PC-3 (cell line): ENCODE data around the gene ABCC8. TPM values are rescaled to one million over a fixed set of nuclear protein-coding genes. Genes with fewer than 3 reads are reported as not detected.

Experiments
- ATAC-seq: fragments of 200-7000 bp; cut with Tn5 transposase; 2 replicates; pipeline ENCODE4 v1.9.1; 2020; ENCODE audit warnings: mild to moderate bottlenecking, moderate library complexity
- Bru-seq: library from RNA; stranded (reverse); fragments of 400-500 nt; gene quantifications from one replicate; lab custom pipeline; 2021; lab: Mats Ljungman, UMichigan
- BruChase-seq, 2 experiments: library from RNA; stranded (reverse); fragments of 400-500 nt; gene quantifications; one replicate each; lab custom pipeline; 2021; lab: Mats Ljungman, UMichigan
- BruUV-seq: library from RNA; stranded (reverse); fragments of 400-500 nt; replicated peaks from 2 replicates; lab custom pipeline; 2021; lab: Mats Ljungman, UMichigan
- CTCF ChIA-PET: fragments of 300-600 bp; sonication (Branson Sonifier 250); formaldehyde crosslinking; loops from one replicate; lab custom pipeline; 2022; ENCODE audit warnings: antibody characterized with exemption; lab: Charles Lee
- POLR2A ChIA-PET: fragments of 300-600 bp; sonication (Branson Sonifier 250); formaldehyde crosslinking; loops from one replicate; lab custom pipeline; 2022; ENCODE audit warnings: antibody characterized with exemption; ENCODE audit not compliant: unreplicated experiment; lab: Charles Lee
- DNase-seq: peaks from one replicate; pipeline ENCODE4 v3.0.0-alpha.2; 2015
- H2AFZ ChIP-seq: fragments of 300-600 bp; sonication (generic); 2 replicates; pipeline ENCODE4 v1.6.0; 2016; ENCODE audit warnings: antibody characterized with exemption, low read length
- H3F3A ChIP-seq: fragments of 300-600 bp; sonication (generic); one replicate; pipeline ENCODE4 v1.6.0; 2017; ENCODE audit warnings: antibody characterized with exemption, low read length, control low read depth, mild to moderate bottlenecking; ENCODE audit not compliant: unreplicated experiment
- H3K27ac ChIP-seq: fragments of 300-600 bp; sonication (generic); 2 replicates; pipeline ENCODE4 v1.5.1; 2016; ENCODE audit warnings: mild to moderate bottlenecking, low read length
- H3K27me3 ChIP-seq: fragments of 300-600 bp; sonication (generic); 2 replicates; pipeline ENCODE4 v1.6.1; 2016; ENCODE audit warnings: low read length, mixed read lengths
- H3K36me3 ChIP-seq: fragments of 300-600 bp; sonication (generic); 2 replicates; pipeline ENCODE4 v1.6.1; 2016; ENCODE audit warnings: low read depth, mixed run types, low read length, mixed read lengths
- H3K4me1 ChIP-seq: fragments of 300-600 bp; sonication (generic); 2 replicates; pipeline ENCODE4 v1.5.1; 2016; ENCODE audit warnings: low read length; ENCODE audit not compliant: insufficient read depth
- H3K4me2 ChIP-seq: fragments of 300-600 bp; sonication (generic); 2 replicates; pipeline ENCODE4 v1.6.0; 2016; ENCODE audit warnings: low read length
- H3K4me3 ChIP-seq: fragments of 300-600 bp; sonication (generic); 2 replicates; pipeline ENCODE4 v1.5.1; 2016; ENCODE audit warnings: mild to moderate bottlenecking, low read length, mixed read lengths
- H3K79me2 ChIP-seq: fragments of 300-600 bp; sonication (generic); 2 replicates; pipeline ENCODE4 v1.6.1; 2017; ENCODE audit warnings: low read length, mixed read lengths
- H3K9ac ChIP-seq: fragments of 300-600 bp; sonication (generic); 2 replicates; pipeline ENCODE4 v1.6.0; 2016; ENCODE audit warnings: mild to moderate bottlenecking, low read length
- H3K9me2 ChIP-seq: fragments of 300-600 bp; sonication (generic); replicated peaks from 2 replicates; pipeline ENCODE4 v1.6.1; 2016; ENCODE audit warnings: mixed run types, low read length, mixed read lengths
- H3K9me3 ChIP-seq: fragments of 300-600 bp; sonication (generic); 2 replicates; pipeline ENCODE4 v1.6.1; 2016; ENCODE audit warnings: low read length, mixed read lengths
- H4K20me1 ChIP-seq: fragments of 300-600 bp; sonication (generic); 2 replicates; pipeline ENCODE4 v1.6.1; 2016; ENCODE audit warnings: low read length, mixed read lengths
- EZH2 ChIP-seq: fragments of 300-600 bp; sonication (generic); IDR thresholded peaks from one replicate; pipeline ENCODE4 v1.6.1; 2017; ENCODE audit warnings: antibody characterized with exemption, mild to moderate bottlenecking, low read length; ENCODE audit not compliant: unreplicated experiment
- EZH2phosphoT487 ChIP-seq: fragments of 300-600 bp; sonication (generic); IDR thresholded peaks from 2 replicates; pipeline ENCODE4 v1.6.1; 2018; ENCODE audit warnings: mild to moderate bottlenecking, antibody characterized with exemption, low read length, borderline replicate concordance
- intact Hi-C: fragments of 100-400 bp; cut with micrococcal nuclease; formaldehyde crosslinking; loops from 2 replicates; pipeline ENCODE4 v1.9.0; 2023
- long read RNA-seq: library from polyadenylated mRNA; unstranded; transcript quantifications from one replicate; pipeline ENCODE4 v2.0.0, GENCODE V29; 2021; ENCODE audit not compliant: unreplicated experiment
- total RNA-seq: library from RNA; depleted of rRNA; stranded (reverse); fragments of >200 nt; gene quantifications from 2 replicates; pipeline ENCODE4 v1.2.3, GENCODE V29; 2014; rRNA removed
- TF ChIP-seq, protein P1 (sequence below): fragments of 300-600 bp; sonication (generic); conservative IDR thresholded peaks from 2 replicates; pipeline ENCODE4 v1.5.1; 2017; ENCODE audit warnings: antibody characterized with exemption, low read depth, mild to moderate bottlenecking, low read length

The ABCC8 gene
- total RNA-seq: not detected in 2 replicates
- Bru-seq, nascent RNA: not detected
- BruChase-seq, experiment 1, labeled RNA remaining after a 6-hour chase: percentile 3 among the genes with signal in this experiment
- not detected for BruChase-seq, experiment 2, labeled RNA remaining after a 2-hour chase
- long read RNA-seq: 0 reads

DNA sequence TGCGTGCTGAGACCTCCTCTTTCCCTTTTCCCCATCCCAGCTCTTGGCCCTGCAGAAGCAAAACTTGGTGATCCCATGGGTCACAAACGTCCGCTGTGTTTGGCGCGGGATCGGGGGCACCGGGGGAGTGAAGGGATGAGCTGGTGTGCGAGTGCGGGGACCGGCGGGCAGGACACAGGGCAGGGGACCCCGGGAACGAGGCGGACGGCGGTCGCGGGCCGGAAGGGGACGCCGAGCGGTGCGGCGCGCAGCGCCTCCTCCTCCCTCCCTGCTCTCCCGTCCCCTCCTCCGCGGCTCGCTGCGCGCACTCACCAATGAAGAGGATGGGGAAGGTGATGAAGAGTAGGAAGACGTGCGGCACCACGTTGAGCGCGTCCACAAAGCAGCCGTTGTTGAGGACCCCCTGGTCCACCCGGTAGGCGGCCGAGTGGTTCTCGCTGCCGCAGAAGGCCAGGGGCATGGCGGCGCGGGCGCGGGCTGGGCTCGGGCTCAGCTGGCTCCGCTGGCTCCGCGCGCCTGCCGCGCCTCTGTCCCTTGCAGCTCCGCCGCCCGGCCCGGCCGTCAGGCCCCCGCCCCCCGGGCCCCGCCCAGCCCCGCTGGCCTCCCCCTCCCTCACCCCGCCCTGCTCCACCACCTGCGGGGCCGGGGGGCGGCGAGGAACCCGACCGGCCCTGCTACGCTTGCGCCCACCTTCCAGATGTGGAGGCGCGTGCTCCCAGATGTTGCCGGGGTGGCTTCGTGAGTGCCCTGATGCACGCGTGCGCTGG lies at the start of gene ABCC8:
Gene ABCC8 (minus strand): TSS at position 529 of the 767 bp plus-strand sequence. CDS start 69 bp downstream, at position 460.
- H3K4me1 ChIP-seq: no peaks in the 10 kb centered on the region
- peaks cover 48% of the 10 kb centered on the region for H3K27me3 ChIP-seq
- H3K9me3 ChIP-seq: no peaks in the 10 kb centered on the region
- intact Hi-C loops: no loop called here
- H3F3A ChIP-seq: no peaks in the 10 kb centered on the region
- ChIA-PET CTCF (no interaction called here), POLR2A (no interaction called here)
- no peaks in the 10 kb centered on the region for H3K9me2 ChIP-seq
- ATAC-seq: no peak
- no peak within 1 kb of the TSS for H3K27ac ChIP-seq
- H3K36me3 ChIP-seq: no peaks in the 10 kb centered on the region
- H3K9ac ChIP-seq: no peak within 1 kb of the TSS
- H4K20me1 ChIP-seq: no peaks in the 10 kb centered on the region
- DNase-seq: no peak
- no TSS peak for BruUV-seq
- no peak within 1 kb of the TSS for H2AFZ ChIP-seq
- no peaks in the 10 kb centered on the region for H3K79me2 ChIP-seq
- H3K4me2 ChIP-seq: no peak within 1 kb of the TSS
- H3K4me3 ChIP-seq: no peak within 1 kb of the TSS
- no peak; the same call in 1 of the 2 replicates for TF ChIP-seq EZH2phosphoT487
- TF ChIP-seq EZH2: peak; percentile 52
- TF ChIP-seq, protein P1, sequence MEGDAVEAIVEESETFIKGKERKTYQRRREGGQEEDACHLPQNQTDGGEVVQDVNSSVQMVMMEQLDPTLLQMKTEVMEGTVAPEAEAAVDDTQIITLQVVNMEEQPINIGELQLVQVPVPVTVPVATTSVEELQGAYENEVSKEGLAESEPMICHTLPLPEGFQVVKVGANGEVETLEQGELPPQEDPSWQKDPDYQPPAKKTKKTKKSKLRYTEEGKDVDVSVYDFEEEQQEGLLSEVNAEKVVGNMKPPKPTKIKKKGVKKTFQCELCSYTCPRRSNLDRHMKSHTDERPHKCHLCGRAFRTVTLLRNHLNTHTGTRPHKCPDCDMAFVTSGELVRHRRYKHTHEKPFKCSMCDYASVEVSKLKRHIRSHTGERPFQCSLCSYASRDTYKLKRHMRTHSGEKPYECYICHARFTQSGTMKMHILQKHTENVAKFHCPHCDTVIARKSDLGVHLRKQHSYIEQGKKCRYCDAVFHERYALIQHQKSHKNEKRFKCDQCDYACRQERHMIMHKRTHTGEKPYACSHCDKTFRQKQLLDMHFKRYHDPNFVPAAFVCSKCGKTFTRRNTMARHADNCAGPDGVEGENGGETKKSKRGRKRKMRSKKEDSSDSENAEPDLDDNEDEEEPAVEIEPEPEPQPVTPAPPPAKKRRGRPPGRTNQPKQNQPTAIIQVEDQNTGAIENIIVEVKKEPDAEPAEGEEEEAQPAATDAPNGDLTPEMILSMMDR: no peak

- no peak for DNase-seq
- H3F3A ChIP-seq: no peaks in the 10 kb centered on the region
- intact Hi-C loops: no loop called here
- ChIA-PET POLR2A (no interaction called here), CTCF (no interaction called here)
- ATAC-seq: no peak
- no peaks in the 10 kb centered on the region for H3K79me2 ChIP-seq
- H3K27me3 ChIP-seq: peaks cover 22% of the 10 kb centered on the region
- H4K20me1 ChIP-seq: no peaks in the 10 kb centered on the region
- TF ChIP-seq EZH2 (no peak), EZH2phosphoT487 (no peak)
- TF ChIP-seq, protein P1: no peak
- no peaks in the 10 kb centered on the region for H3K9me2 ChIP-seq
- no peaks in the 10 kb centered on the region for H3K9me3 ChIP-seq
- no peaks in the 10 kb centered on the region for H3K36me3 ChIP-seq
- no peak overlapping the region for H2AFZ ChIP-seq
- H3K4me1 ChIP-seq: no peaks in the 10 kb centered on the region
- no TSS peak for BruUV-seq
- H3K4me3 ChIP-seq: no peak overlapping the region
- no peak overlapping the region for H3K4me2 ChIP-seq
- no peak overlapping the region for H3K9ac ChIP-seq
- no peak overlapping the region for H3K27ac ChIP-seq
These were observed 49.7 kb upstream of the ABCC8 start for GRCh38 chr11:17526326-17526725.

DNA sequence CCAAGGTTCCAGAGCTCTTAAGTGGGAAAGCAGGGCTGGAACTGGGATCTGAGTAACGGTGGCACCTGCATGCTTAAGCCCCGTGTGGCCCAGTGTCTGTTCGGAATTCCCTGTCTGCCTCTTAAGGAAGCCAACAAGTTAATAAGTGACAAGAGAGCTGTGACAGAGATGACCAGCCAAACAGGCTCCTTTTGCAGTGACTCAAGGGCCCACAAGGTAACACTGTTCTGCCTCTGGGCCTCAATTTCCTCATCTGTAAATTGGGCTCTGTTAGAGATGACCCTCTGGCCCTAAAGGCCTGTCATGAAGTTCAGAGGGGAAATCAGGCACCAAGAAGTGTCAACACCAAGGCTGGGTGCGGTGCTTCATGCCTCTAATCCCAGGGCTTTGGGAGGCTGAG lies 48.9 kb upstream of the ABCC8 start:
- H3K4me2 ChIP-seq: no peak overlapping the region
- intact Hi-C loops: no loop called here
- no peak for TF ChIP-seq EZH2
- TF ChIP-seq, protein P1: no peak
- no peak for TF ChIP-seq EZH2phosphoT487
- no peaks in the 10 kb centered on the region for H3K4me1 ChIP-seq
- H3K4me3 ChIP-seq: no peak overlapping the region
- CTCF ChIA-PET: interaction anchor here (1.2 kb wide), 1 partner anchor 678 kb away, joined by 3 read pairs; no protein-coding TSS in a partner anchor
- H3K27me3 ChIP-seq: peaks cover 20% of the 10 kb centered on the region
- no peaks in the 10 kb centered on the region for H3F3A ChIP-seq
- POLR2A ChIA-PET: no interaction called here
- BruUV-seq: no TSS peak
- ATAC-seq: no peak
- H3K79me2 ChIP-seq: no peaks in the 10 kb centered on the region
- no peaks in the 10 kb centered on the region for H3K9me3 ChIP-seq
- no peaks in the 10 kb centered on the region for H3K9me2 ChIP-seq
- no peaks in the 10 kb centered on the region for H3K36me3 ChIP-seq
- no peak overlapping the region for H2AFZ ChIP-seq
- no peak for DNase-seq
- H3K27ac ChIP-seq: no peak overlapping the region
- H4K20me1 ChIP-seq: no peaks in the 10 kb centered on the region
- H3K9ac ChIP-seq: no peak overlapping the region
